ENCODE measurements around the gene RAF1.

GRCh38 chr3:12702501-12702900, 38.6 kb upstream of the RAF1 start:
- TF ChIP-seq POLR2A (IDR thresholded peaks at IDR 0.05) (no peak), CTCF (IDR thresholded peaks at IDR 0.05) (no peak)
